Forelimb muscle (tissue), 1 donor: Measurements from ENCODE around the gene CPNE2. TPM values are rescaled to one million over a fixed set of nuclear protein-coding genes. Genes with fewer than 3 reads are reported as not detected.
"Not testable (repeated sequence)": the region's sequence is repeated elsewhere in the genome, so short reads cannot be mapped to it uniquely, and the experiment has no call there.

Source experiments
- DNase-seq: peaks from one replicate; pipeline ENCODE4 v3.0.0-alpha.2; 2013; ENCODE audit warnings: low read depth
- polyA plus RNA-seq: library from polyadenylated mRNA; unstranded; fragments of 120-200 nt; gene quantifications from one replicate; pipeline ENCODE4 v1.2.1, GENCODE V29; 2013; ENCODE audit not compliant: insufficient read length

CPNE2 gene
- polyA plus RNA-seq, 1 donor, result 23.4 TPM

- no peak for DNase-seq
Observed at GRCh38 chr16:57167538-57167937, 75.2 kb downstream of the CPNE2 start.

DNA sequence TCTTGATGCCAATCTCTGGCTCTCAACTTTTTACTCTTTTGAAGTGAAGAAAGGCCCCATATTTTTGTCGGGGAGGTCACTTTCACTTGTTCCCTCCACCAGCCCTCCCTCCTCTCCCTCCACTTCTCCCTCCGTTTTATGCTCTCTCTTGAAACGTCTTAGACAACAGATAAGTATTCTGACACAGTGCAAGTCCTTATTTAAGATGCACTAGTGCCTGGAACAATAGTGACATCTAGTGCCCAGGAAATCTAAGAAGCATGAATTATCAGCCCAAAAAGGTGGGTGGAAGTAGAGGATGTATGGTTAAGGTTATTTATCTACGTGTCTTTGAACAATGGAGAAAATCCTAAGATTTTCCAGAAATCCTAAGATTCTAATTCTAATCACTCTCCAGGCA is 75.6 kb downstream of the CPNE2 start:
- no peak for DNase-seq

DNA sequence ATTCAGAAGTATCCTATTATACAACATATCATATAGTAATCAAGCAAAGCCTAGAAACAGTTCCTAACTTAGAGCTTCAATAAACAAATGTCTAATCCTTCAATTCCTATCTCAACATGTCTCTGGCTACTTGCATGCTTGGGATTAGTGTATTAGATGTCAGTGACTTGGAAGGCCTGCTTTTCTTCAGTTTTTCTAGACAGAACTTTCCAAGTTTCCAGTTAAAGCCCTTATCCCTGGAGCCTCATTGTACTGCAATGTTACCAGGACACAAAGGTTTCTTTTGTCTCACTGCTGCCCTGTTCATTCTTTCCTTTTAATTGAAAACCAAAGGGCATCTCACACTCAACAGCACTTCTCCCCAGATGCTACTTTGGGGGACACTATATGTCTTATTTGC is 76.9 kb downstream of the CPNE2 start:
- no peak for DNase-seq

DNA sequence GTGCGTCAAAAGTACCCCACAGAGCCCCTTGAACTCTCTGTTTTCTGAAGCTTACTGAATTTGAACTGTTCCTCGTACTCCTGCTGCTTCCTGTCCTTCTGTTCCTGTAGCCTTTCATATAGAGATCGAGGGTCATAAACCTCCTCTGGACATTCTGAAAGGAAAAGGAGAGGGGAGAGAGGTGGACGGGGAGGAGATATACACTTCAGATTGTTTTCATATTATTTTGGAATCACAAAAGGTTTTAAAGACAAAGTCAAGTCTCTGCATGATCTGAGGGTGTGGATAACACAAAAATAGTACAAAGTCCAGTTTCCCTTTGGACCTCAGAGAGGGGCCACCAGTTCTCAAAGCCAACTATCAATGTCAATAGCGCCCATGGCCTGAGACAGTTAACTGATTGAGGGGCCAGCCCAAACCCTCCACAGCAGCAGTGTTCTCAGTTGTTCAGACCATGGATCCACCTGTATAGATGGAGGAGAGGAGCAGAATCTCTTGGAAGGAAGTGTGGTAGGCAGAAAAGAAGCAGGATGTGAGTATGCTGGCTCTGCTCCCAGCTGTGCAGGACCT is 80.4 kb downstream of the CPNE2 start:
- DNase-seq, result no peak

GRCh38 chr16:57175896-57176295 is 83.5 kb downstream of the CPNE2 start:
- DNase-seq, result no peak

DNA sequence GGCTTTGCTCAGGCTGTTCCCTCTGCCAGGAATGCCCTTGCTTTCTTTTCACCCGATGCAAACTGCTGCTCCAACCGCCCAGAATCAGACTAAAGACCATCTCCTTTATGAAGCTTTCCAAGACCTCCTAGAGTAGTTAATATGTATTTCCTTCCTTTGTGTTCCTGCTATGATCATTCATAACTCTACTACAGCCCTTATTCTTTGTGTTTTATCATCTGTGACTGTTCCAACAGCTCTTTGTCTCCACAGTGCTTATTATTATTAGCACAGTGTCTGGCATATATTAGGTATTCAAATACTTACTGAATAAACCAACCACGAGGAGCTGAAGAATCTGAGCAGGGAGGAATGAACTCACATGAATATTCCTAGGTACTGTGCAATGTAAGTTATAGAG is 85.8 kb downstream of the CPNE2 start:
- no peak for DNase-seq

DNA sequence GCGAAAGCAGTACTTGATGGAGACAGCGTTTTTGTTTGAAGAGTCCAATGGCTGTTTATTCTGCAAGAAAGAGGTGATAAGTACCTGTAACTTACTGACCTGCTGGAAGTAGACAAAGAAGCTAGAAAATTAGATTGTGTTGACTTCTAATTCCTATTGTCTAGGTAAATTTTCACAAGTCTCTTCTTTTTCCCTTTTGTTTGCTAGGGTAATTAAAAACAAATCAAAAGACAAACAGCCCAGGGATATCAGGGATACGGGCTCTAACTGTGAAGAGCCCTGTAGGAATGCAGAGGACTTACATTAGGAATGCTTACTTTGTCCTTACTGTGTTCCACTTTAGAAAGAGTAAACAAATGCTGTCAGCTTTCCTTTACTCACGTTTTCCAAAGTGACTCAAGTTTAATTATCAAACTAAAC is 86.4 kb downstream of the CPNE2 start:
- DNase-seq, result no peak

DNA sequence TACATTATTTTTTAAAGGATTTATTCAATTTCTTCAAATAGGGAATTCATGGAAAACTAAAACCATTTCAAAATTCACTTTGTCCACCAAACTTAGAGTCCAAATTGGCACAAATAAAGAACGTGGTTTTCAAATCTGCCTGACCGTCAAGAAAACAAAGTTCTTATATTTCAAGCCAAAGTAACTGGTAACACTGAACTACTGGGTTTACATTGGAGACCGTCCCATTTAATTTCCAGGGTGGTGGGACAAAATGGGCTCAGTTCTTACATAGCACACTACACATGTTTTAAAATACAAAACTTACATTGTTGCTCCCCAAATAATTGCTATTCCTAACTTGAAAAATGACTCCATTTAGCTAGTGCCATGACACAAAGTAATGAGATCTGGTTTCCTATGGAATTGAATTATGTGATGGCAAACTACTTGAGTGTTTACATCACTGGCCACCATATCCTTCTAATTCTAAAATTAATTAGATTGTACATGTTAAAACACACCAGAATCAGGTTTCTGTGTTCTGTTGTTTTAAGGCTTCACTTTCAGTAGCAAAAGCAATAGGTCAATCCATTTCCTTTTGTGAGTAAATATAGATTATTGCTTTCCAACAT is 86.9 kb downstream of the CPNE2 start:
- no peak for DNase-seq

DNA sequence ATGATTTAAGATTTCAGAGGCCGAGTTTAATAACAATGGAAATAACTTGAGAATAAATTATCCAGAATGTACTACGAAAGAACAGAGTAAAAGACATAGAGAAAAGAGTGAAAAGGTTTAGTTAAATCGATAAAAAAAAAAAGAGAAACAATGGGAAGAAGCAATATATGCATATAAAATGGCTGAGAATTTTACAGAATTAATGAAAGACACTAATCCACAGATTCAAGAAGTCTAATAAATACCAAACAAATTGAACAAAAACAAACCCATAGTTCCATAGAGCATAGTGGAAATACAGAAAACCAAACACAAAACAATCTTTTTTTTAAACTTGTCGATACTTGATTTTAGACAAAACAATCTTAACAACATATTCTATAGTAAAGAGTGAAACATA is 91.7 kb downstream of the CPNE2 start:
- DNase-seq, result no peak

GRCh38 chr16:57184887-57185445 is 92.6 kb downstream of the CPNE2 start:
- DNase-seq, result no peak

DNA sequence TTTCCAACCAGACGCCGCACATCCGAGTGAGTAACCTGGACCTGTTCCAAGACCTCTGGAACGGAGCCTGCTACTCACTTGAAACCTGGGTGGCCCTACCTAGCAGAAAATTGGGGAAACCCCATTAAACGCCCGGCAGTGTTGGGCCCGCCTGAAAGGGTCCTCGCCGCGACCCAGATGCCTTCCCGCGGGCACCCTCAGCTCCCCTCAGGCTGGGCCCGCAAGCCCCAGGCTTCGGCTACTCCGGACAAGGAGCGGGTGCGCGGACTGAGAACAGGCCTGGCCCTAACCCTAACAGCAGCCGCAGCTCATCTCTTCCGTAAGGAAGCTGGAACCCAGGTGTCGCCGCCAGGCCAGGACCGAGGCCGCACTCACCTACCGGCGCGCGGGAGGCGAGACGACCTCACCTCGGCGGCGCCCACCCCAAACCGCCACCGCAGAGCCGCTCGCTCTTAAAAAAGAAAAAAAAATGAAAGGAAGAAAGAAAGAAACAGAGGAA is 93.1 kb downstream of the CPNE2 start:
- no peak for DNase-seq

- DNase-seq, result peak; percentile 99
Observed at GRCh38 chr16:57185945-57186871, 93.8 kb downstream of the CPNE2 start, which contains the start of the genes PSME3IP1 and RSPRY1. PSME3IP1 (minus strand) TSS chr16:57186039; CDS start chr16:57173854, 12,185 bp downstream. RSPRY1 (plus strand) TSS chr16:57186329; CDS start chr16:57204659, 18,330 bp downstream.

- DNase-seq, result no peak
Observed at GRCh38 chr16:57186872-57187854, 94.8 kb downstream of the CPNE2 start.

DNA sequence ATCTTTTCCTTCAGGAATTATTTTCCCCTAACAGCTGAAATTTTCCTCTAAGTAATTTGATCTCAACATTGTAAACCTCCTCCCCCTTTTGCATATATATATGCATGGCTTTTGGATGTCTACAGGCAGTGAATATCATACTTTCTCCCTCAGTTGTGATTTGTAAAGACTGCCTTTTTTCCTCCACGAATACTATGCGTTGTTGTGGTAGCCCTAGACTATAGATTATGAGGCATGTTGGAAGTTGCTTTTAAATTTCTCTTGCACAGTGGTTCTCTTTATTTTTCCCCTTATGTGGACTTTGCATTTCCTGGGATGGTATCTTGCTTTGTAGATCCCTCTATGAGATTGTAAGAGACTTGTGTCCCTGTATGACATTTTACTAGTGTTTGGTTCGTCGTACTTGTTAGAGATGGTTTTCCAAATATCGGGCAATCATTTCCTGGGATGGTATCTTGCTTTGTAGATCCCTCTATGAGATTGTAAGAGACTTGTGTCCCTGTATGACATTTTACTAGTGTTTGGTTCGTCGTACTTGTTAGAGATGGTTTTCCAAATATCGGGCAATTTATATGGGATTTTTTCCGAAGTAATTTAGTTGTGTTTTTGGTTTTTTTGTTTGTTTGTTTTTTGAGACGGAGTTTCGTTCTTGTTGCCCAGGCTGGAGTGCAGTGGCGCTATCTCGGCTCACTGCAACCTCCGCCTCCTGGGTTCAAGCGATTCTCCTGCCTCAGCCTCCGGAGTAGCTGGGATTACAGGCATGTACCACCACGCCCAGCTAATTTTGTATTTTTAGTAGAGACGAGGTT is 95.7 kb downstream of the CPNE2 start:
- DNase-seq, result not testable (repeated sequence)

DNA sequence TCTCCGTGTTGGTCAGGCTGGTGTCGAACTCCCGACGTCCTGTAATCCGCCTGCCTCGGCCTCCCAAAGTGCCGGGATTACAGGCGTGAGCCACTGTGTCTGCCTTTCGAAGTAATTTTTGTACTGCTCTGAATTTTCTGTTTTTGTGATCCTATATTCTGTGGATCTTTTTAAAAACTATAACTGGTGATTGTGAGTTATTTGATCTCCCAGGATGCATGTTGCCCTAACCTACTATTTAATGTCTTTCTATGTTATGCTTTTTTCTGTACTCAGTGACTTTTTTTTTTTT is 96.3 kb downstream of the CPNE2 start:
- DNase-seq, result no peak

- not testable (repeated sequence) for DNase-seq
Observed at GRCh38 chr16:57189527-57189926, 97.1 kb downstream of the CPNE2 start.

DNA sequence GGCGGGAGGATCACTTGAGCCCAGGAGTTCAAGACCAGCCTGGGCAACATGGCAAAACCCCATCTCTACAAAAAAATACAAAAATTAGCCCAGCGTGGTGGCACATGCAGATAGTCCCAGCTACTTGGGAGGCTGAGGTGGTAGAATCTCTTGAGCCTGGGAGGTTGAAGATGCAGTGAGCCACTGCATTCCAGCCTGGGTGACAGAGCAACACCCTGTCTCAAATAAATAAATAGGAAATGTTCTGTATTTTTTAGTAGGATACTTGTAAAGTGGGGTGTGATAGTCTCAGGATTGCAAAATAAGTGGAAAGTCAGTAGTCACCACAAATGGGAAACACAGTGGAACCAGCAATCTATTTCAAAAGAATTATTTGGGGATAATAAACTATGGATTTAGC is 97.8 kb downstream of the CPNE2 start:
- DNase-seq, result no peak

DNA sequence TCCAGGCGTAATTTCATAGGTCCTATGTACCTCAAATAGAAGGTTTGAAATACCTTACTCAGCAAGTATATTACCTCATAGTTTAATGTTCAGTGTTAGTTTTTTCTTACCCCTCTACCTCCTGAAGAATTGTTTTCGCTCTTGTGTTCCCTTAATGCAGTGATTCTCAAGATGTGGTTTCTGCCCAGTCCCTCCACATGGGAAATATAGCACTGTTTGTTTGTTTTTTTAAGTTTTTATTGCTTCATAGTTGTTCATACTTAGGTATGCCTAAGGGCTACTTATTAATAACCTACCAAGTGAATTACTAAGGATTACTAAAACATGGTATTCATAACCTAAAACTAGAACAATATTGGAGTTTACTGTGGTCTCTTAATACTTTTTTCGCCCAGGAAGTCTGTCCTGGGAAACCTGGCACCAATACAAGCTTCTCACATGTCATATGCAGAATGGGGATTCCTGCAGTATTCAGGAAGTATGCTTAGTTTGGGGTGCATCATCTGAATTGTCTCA is 98.7 kb downstream of the CPNE2 start:
- DNase-seq, result no peak

- no peak for DNase-seq
Observed at GRCh38 chr16:57192146-57192545, 99.8 kb downstream of the CPNE2 start.
